CD4-positive, alpha-beta T cell treated with Interleukin-15 for 4 hours (primary cell): ENCODE data around the gene RPA4.
"Not testable (repeated sequence)": the region's sequence is repeated elsewhere in the genome, so short reads cannot be mapped to it uniquely, and the experiment has no call there.

Experiments
- DNase-seq: peaks from one replicate; pipeline ENCODE4 v3.0.0-alpha.2; 2020; ENCODE audit warnings: low spot score

RPA4 gene, protein sequence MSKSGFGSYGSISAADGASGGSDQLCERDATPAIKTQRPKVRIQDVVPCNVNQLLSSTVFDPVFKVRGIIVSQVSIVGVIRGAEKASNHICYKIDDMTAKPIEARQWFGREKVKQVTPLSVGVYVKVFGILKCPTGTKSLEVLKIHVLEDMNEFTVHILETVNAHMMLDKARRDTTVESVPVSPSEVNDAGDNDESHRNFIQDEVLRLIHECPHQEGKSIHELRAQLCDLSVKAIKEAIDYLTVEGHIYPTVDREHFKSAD

GRCh38 chrX:96883608-96884007 lies at the start of gene RPA4:
Gene RPA4, plus strand, starts transcription at chrX:96883908. Its CDS starts 403 bp downstream, at chrX:96884311.
- DNase-seq, result no peak

DNA sequence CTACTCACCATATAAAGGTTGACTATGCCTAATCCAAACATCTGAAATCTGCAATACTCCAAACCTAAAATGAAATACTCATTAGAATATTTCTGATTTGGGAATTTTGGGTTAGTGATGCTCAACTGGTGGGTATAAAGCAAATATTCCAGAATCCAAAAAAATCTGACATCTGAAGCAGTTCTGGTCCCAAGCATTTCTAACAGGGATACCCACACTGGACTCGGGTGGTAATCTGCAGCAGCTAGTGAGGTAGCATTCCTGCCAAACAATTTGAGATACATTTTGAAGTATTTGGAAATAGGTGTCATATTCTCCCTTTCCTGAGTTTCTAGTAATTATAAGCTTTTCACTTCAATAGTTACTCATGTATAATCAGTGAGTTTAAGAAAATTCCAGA lies 49.6 kb upstream of the RPA4 start:
- DNase-seq, result no peak

DNA sequence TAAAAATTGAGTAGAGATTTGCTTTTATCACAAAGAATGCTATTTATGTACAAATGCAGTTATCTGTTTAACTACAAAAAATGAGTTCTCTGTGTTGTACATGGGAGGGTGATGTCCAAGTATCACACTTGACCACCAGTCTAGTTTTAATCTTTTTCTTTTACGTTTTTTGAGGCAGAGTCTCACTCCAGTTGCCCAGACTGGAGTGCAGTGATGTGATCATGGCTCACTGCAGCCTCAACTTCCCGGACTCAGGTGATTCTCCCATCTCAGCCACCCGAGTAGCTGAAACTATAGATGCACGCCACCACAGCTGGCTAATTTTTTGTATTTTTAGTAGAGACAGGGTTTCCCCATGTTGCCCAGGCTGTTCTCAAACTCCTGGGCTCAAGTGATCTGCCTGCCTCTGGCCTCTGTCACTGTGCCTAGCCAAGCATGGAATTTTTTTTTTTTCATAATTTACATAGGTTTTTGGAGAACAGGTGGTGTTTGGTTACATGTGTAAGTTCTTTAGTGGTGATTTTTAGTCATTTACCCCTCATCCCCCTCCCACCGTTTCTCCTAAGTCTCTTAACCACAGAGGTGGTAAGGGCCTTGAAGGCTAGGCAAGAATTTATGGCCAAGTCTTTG lies 47.9 kb upstream of the RPA4 start:
- no peak for DNase-seq

- DNase-seq, result no peak
These were observed 45.9 kb upstream of the RPA4 start for GRCh38 chrX:96837808-96838207.

DNA sequence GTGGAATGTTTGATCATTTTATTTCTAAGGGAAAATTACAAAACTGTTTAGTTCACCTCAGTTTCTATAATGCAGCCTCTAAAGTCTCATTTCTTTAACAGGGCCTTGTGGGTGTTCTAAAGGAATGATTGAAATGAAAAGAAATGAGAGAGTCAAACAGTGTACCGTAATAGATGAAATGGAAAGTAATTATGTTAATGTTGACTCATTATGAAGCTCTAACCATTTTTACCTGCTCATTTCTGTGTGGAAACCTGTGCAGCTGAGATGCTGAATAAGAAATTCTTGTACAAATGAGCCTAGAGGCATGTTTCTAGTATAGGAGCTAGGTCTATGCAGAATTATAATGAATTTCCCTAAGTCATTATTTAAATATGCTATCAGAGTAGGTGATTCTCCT lies 45.2 kb upstream of the RPA4 start:
- no peak for DNase-seq

GRCh38 chrX:96841325-96841724 lies 42.4 kb upstream of the RPA4 start:
- DNase-seq, result no peak

GRCh38 chrX:96841866-96842265 lies 41.8 kb upstream of the RPA4 start:
- not testable (repeated sequence) for DNase-seq

DNA sequence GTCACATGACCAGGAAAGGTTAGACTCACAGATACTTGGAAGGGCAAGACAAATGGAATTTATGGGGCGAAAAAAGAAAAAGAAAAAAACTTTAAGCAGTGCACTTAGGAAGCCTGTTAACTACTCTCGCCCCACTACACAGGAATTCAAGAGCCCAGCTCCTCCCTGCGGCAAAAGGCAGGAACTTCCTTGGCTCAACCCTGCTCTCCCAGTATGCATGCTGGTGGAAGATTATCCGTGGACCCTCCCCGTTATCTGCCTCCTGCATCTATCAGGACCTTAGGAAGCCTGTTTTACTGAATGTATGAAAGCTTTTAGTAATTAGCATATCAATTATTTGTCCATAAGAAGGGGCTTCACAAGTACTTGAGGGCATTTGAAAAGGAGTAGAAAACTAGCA lies 40.1 kb upstream of the RPA4 start:
- DNase-seq, result no peak

GRCh38 chrX:96846841-96847240 lies 36.9 kb upstream of the RPA4 start:
- DNase-seq, result no peak

GRCh38 chrX:96859422-96859821 lies 24.3 kb upstream of the RPA4 start:
- not testable (repeated sequence) for DNase-seq

- DNase-seq, result no peak
These were observed 22.5 kb upstream of the RPA4 start for GRCh38 chrX:96861218-96861617.

GRCh38 chrX:96861661-96862060 lies 22.0 kb upstream of the RPA4 start:
- no peak for DNase-seq

DNA sequence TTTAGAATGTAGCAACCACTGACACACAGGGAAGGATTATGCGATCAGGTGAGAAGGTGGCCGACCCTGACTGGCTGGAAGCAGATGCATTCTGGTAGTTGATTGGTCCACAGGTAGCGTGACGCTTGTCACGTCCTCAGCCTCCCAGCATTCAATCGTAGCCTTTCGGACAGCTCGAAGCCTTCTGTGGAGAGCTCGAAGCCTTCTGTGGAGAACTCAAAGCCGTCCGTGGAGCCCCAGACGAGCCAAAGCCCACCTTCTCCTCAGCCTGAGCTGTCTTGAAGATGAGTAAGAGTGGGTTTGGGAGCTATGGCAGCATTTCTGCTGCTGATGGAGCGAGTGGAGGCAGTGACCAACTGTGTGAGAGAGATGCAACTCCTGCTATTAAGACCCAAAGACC lies 319 bp downstream of the RPA4 start:
- no peak for DNase-seq

- no peak for DNase-seq
These were observed 6.0 kb downstream of the RPA4 start for GRCh38 chrX:96889726-96890125.

GRCh38 chrX:96906741-96907140 lies 23.0 kb downstream of the RPA4 start:
- DNase-seq, result no peak

DNA sequence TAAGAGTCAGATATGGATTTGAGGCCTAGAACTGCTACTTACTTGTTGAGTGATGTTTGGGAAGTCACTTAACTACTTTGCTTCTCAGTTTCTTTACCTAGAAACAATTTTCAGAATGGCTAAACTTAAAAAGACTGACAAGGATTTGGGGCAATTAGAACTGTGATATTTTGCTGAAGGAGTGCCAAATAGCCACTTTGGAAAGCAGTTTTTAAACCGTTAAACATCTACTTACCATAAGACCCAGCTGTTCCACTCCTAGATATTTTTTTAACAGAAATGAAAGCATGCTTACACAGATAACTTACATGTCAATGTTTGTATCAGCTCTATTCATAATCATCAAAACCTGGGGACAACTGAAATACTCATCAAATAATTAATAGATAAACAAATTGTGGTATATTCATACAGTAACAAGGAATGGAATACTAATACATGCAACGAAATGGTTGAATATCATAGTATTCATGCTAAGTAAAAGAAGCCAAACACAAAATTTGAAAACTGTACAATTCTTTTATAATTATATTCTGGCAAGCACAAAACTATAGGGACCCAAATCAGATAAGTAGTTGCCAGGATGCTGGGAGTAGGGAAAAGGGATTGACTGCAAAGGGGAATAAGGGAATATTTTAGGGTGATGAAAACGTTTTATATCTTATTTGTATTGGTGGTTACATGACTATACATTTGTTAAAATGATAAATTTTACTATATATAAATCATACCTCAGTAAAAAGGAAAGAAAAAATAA lies 24.0 kb downstream of the RPA4 start:
- DNase-seq, result no peak

DNA sequence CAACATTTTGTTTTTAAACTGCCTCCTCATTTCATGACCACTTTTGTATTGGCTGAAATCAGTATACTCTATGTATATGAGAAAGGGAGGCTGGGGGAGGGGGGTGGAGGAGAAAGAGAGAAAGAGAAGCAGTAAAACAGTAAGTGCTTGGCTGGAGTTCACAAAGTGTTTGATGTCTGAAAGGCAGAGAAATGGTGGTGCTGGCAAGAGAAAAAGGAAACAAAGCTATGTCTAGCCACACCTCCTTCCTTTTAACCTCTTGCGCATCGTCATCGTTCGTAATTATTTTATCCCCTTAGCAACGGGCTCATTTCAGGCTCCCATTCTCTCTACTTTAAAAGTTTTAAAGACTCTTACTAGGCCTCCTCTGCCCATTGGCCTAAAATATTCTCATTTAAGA lies 25.6 kb downstream of the RPA4 start:
- no peak for DNase-seq

GRCh38 chrX:96918864-96919263 lies 35.2 kb downstream of the RPA4 start:
- no peak for DNase-seq

DNA sequence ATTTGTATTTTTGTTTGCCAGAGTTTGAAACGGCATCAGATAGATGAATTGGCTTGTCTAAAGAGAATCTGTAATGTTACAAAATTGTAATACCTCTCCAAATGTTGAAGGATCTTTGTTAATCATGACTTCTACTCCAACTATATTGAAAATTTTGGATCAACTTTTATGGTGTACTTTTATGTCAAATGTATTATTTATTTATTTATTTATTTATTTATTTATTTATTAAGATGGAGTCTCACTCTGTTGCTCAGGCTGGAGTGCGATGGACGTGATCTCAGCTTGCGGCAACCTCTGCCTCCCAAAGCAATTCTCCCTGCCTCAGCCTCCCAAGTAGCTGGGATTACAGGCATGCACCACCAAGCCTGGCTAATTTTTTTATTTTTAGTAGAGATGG lies 36.0 kb downstream of the RPA4 start:
- no peak for DNase-seq

DNA sequence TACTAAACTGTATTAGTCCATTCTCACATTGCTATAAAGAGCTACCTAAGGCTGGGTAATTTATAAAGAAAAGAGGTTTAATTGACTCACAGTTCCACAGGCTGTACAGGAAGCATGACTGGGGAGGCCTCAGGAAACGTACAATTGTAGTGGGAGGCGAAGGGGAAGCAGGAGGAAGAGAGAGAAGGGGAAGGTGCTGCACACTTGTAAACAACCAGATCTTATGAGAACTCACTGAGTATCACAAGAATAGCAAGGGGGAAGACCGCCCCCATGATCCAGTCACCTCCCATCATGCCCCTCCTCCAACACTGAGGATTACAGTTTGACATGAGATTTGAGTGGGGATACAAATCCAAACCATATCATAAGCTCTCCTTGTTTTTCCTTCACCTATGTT lies 40.9 kb downstream of the RPA4 start:
- no peak for DNase-seq

GRCh38 chrX:96929036-96929435 lies 45.3 kb downstream of the RPA4 start:
- no peak for DNase-seq
